ENCODE data around the gene LIMCH1.

The LIMCH1 gene

GRCh38 chr4:41569961-41570360, 32.0 kb downstream of the LIMCH1 start:
- Histone ChIP-seq H3K9ac (ENCODE audit: low read depth, low read length) (no peak overlapping the region), H3K27ac (ENCODE audit: low read length) (no peak overlapping the region), H3K9me3 (ENCODE audit: insufficient read depth, low read length, severe bottlenecking) (no peaks in the 10 kb centered on the region), H3K36me3 (ENCODE audit: insufficient read depth, low read length) (no peaks in the 10 kb centered on the region), H4K20me1 (ENCODE audit: insufficient read depth, low read length) (no peaks in the 10 kb centered on the region), H3K27me3 (ENCODE audit: insufficient read depth, low read length, poor library complexity) (no peaks in the 10 kb centered on the region), H3K79me2 (ENCODE audit: insufficient read depth, low read length) (no peaks in the 10 kb centered on the region), H3K4me2 (ENCODE audit: insufficient read depth, low read length) (no peak overlapping the region), H3K4me1 (ENCODE audit: insufficient read depth, low read length) (no peaks in the 10 kb centered on the region), H2AFZ (ENCODE audit: low read depth, low read length) (no peak overlapping the region), H3K4me3 (ENCODE audit: low read depth in 1 of 2, low read length in 2 of 2) (no peak overlapping the region)
- DNase-seq (no peak), ATAC-seq (ENCODE audit: insufficient read depth, low read depth) (no peak)
- TF ChIP-seq CTCF (IDR thresholded peaks at IDR 0.05; ENCODE audit: borderline replicate concordance, extremely low read depth, low read length, poor library complexity, severe bottlenecking): no peak
- TF ChIP-seq EZH2 (IDR thresholded peaks at IDR 0.05; ENCODE audit: borderline replicate concordance, low read depth, low read length, severe bottlenecking): no peak

- TF ChIP-seq CTCF (IDR thresholded peaks at IDR 0.05; ENCODE audit: borderline replicate concordance, extremely low read depth, low read length, poor library complexity, severe bottlenecking) (no peak), EZH2 (IDR thresholded peaks at IDR 0.05; ENCODE audit: borderline replicate concordance, low read depth, low read length, severe bottlenecking) (no peak)
Measured at GRCh38 chr4:41571422-41571821, 33.5 kb downstream of the LIMCH1 start.

GRCh38 chr4:41572516-41572915, 34.6 kb downstream of the LIMCH1 start:
- DNase-seq (no peak), ATAC-seq (ENCODE audit: insufficient read depth, low read depth) (no peak)
- no peaks in the 10 kb centered on the region for H3K4me1 ChIP-seq (ENCODE audit: insufficient read depth, low read length)
- H3K27ac ChIP-seq (ENCODE audit: low read length): no peak overlapping the region
- TF ChIP-seq EZH2 (IDR thresholded peaks at IDR 0.05; ENCODE audit: borderline replicate concordance, low read depth, low read length, severe bottlenecking) (no peak), CTCF (IDR thresholded peaks at IDR 0.05; ENCODE audit: borderline replicate concordance, extremely low read depth, low read length, poor library complexity, severe bottlenecking) (no peak)
- H3K4me2 ChIP-seq (ENCODE audit: insufficient read depth, low read length): no peak overlapping the region
- H2AFZ ChIP-seq (ENCODE audit: low read depth, low read length): no peak overlapping the region
- H3K4me3 ChIP-seq (ENCODE audit: low read depth in 1 of 2, low read length in 2 of 2): no peak overlapping the region
- H3K36me3 ChIP-seq (ENCODE audit: insufficient read depth, low read length): no peaks in the 10 kb centered on the region
- no peaks in the 10 kb centered on the region for H4K20me1 ChIP-seq (ENCODE audit: insufficient read depth, low read length)
- H3K9ac ChIP-seq (ENCODE audit: low read depth, low read length): no peak overlapping the region
- no peaks in the 10 kb centered on the region for H3K79me2 ChIP-seq (ENCODE audit: insufficient read depth, low read length)
- H3K27me3 ChIP-seq (ENCODE audit: insufficient read depth, low read length, poor library complexity): peaks cover 3% of the 10 kb centered on the region
- no peaks in the 10 kb centered on the region for H3K9me3 ChIP-seq (ENCODE audit: insufficient read depth, low read length, severe bottlenecking)

More at GRCh38 chr4:41571422-41571821, 33.5 kb downstream of the LIMCH1 start:
- H3K4me2 ChIP-seq (ENCODE audit: insufficient read depth, low read length): no peak overlapping the region
- no peak overlapping the region for H2AFZ ChIP-seq (ENCODE audit: low read depth, low read length)
- H3K27ac ChIP-seq (ENCODE audit: low read length): no peak overlapping the region
- no peak overlapping the region for H3K9ac ChIP-seq (ENCODE audit: low read depth, low read length)
- peaks cover 3% of the 10 kb centered on the region for H3K27me3 ChIP-seq (ENCODE audit: insufficient read depth, low read length, poor library complexity)
- no peaks in the 10 kb centered on the region for H3K79me2 ChIP-seq (ENCODE audit: insufficient read depth, low read length)
- no peaks in the 10 kb centered on the region for H3K9me3 ChIP-seq (ENCODE audit: insufficient read depth, low read length, severe bottlenecking)
- H3K36me3 ChIP-seq (ENCODE audit: insufficient read depth, low read length): no peaks in the 10 kb centered on the region
- no peak for ATAC-seq (ENCODE audit: insufficient read depth, low read depth)
- H3K4me3 ChIP-seq (ENCODE audit: low read depth in 1 of 2, low read length in 2 of 2): no peak overlapping the region
- no peaks in the 10 kb centered on the region for H4K20me1 ChIP-seq (ENCODE audit: insufficient read depth, low read length)
- no peak for DNase-seq
- no peaks in the 10 kb centered on the region for H3K4me1 ChIP-seq (ENCODE audit: insufficient read depth, low read length)

GRCh38 chr4:41572956-41573355, 35.0 kb downstream of the LIMCH1 start:
- Histone ChIP-seq H4K20me1 (ENCODE audit: insufficient read depth, low read length) (no peaks in the 10 kb centered on the region), H3K4me3 (ENCODE audit: low read depth in 1 of 2, low read length in 2 of 2) (no peak overlapping the region), H3K79me2 (ENCODE audit: insufficient read depth, low read length) (no peaks in the 10 kb centered on the region), H2AFZ (ENCODE audit: low read depth, low read length) (no peak overlapping the region), H3K36me3 (ENCODE audit: insufficient read depth, low read length) (no peaks in the 10 kb centered on the region), H3K9me3 (ENCODE audit: insufficient read depth, low read length, severe bottlenecking) (no peaks in the 10 kb centered on the region), H3K4me1 (ENCODE audit: insufficient read depth, low read length) (no peaks in the 10 kb centered on the region), H3K27me3 (ENCODE audit: insufficient read depth, low read length, poor library complexity) (peaks cover 3% of the 10 kb centered on the region), H3K9ac (ENCODE audit: low read depth, low read length) (no peak overlapping the region), H3K27ac (ENCODE audit: low read length) (no peak overlapping the region), H3K4me2 (ENCODE audit: insufficient read depth, low read length) (no peak overlapping the region)
- DNase-seq (no peak), ATAC-seq (ENCODE audit: insufficient read depth, low read depth) (no peak)
- no peak for TF ChIP-seq CTCF (IDR thresholded peaks at IDR 0.05; ENCODE audit: borderline replicate concordance, extremely low read depth, low read length, poor library complexity, severe bottlenecking)
- no peak for TF ChIP-seq EZH2 (IDR thresholded peaks at IDR 0.05; ENCODE audit: borderline replicate concordance, low read depth, low read length, severe bottlenecking)

Data from DND-41 (cell line).